B cell (primary cell): ENCODE data around the gene UBTD1. TPM values are rescaled to one million over a fixed set of nuclear protein-coding genes. Genes with fewer than 3 reads are reported as not detected.

Source experiments
- ATAC-seq: fragments of 200-7000 bp; cut with Tn5 transposase; one replicate; pipeline ENCODE4 v1.10.0; 2021; ENCODE audit warnings: low read depth, mild to moderate bottlenecking, moderate number of reproducible peaks, moderate library complexity
- CTCF ChIA-PET: fragments of 350-600 bp; sonication (Branson Sonifier 250); formaldehyde crosslinking; loops from one replicate; lab custom pipeline; 2021; ENCODE audit warnings: antibody characterized with exemption, inconsistent platforms; lab: Charles Lee
- POLR2A ChIA-PET: fragments of 350-600 bp; sonication (Branson Sonifier 250); formaldehyde crosslinking; loops from one replicate; lab custom pipeline; 2021; ENCODE audit warnings: antibody characterized with exemption; lab: Charles Lee
- DNase-seq: peaks from one replicate; pipeline ENCODE4 v3.0.0; 2013
- H2AFZ ChIP-seq: 2 replicates; pipeline ENCODE4 v1.6.1; 2012; ENCODE audit warnings: mild to moderate bottlenecking, low read depth, low read length; ENCODE audit not compliant: insufficient read depth, poor library complexity, severe bottlenecking
- H3K27ac ChIP-seq, 2 donors: 1 replicate in 1 of 2; 2 replicates in 1 of 2; pipeline ENCODE4 v1.5.1; 2012 to 2013; ENCODE audit warnings: low read length in 2 of 2, mild to moderate bottlenecking in 2 of 2, moderate library complexity in 1 of 2
- H3K27me3 ChIP-seq, 4 experiments: fragments of 200-600 bp in 1 of 4; sonication (generic) in 1 of 4; replicated peaks in 1 of 4; 1 replicate in 2 of 4; 2 replicates in 2 of 4; pipeline versions ENCODE4 v1.6.1 to v1.7.0; 2013 to 2016; ENCODE audit warnings: low read length in 3 of 4, mild to moderate bottlenecking in 2 of 4, mixed read lengths in 1 of 4, moderate library complexity in 1 of 4; ENCODE audit not compliant: insufficient read depth in 4 of 4, control insufficient read depth in 3 of 4; ENCODE audit errors: control extremely low read depth in 1 of 4
- H3K36me3 ChIP-seq, 2 experiments: replicated peaks in 1 of 2; 1 replicate in 1 of 2; 2 replicates in 1 of 2; pipeline versions ENCODE4 v1.6.1 to v1.7.1; 2013; ENCODE audit warnings: low read length in 1 of 2; ENCODE audit not compliant: insufficient read depth in 2 of 2, control insufficient read depth in 1 of 2; ENCODE audit errors: control extremely low read depth in 1 of 2, extremely low read depth in 1 of 2
- H3K4me1 ChIP-seq, 2 donors: fragments of 200-600 bp in 1 of 2; sonication (generic) in 1 of 2; 1 replicate in 1 of 2; 2 replicates in 1 of 2; pipeline versions ENCODE4 v1.5.1 to v1.6.1; 2013 to 2017; ENCODE audit warnings: low read length in 2 of 2; ENCODE audit not compliant: control insufficient read depth in 2 of 2, insufficient read depth in 2 of 2
- H3K4me2 ChIP-seq: replicated peaks from 2 replicates; pipeline ENCODE3; 2012; ENCODE audit warnings: mild to moderate bottlenecking, low read depth, low read length; ENCODE audit not compliant: poor library complexity, severe bottlenecking
- H3K4me3 ChIP-seq, 5 experiments: fragments of 200-600 bp in 1 of 5; sonication (generic) in 1 of 5; 1 replicate in 3 of 5; 2 replicates in 2 of 5; pipeline versions ENCODE4 v1.5.1 to v1.7.0; 2011 to 2016; ENCODE audit warnings: low read length in 4 of 5, mild to moderate bottlenecking in 4 of 5, low read depth in 2 of 5, control low read depth in 1 of 5, moderate library complexity in 1 of 5; ENCODE audit not compliant: insufficient read depth in 1 of 5; ENCODE audit errors: control extremely low read depth in 1 of 5, extremely low read depth in 1 of 5
- H3K79me2 ChIP-seq: fragments of 200-600 bp; sonication (generic); one replicate; pipeline ENCODE4 v1.6.0; 2016; ENCODE audit warnings: low read length; ENCODE audit not compliant: control insufficient read depth, insufficient read depth
- H3K9ac ChIP-seq: fragments of 200-600 bp; sonication (generic); 2 replicates; pipeline ENCODE4 v1.6.1; 2017; ENCODE audit warnings: mild to moderate bottlenecking, low read length, moderate library complexity
- H3K9me3 ChIP-seq, 3 donors: one replicate each; pipeline versions ENCODE4 v1.6.1 to v1.7.1; 2013; ENCODE audit warnings: low read length in 2 of 3; ENCODE audit not compliant: control insufficient read depth in 2 of 3, insufficient read depth in 1 of 3; ENCODE audit errors: control extremely low read depth in 1 of 3
- H4K20me1 ChIP-seq: 2 replicates; pipeline ENCODE4 v1.6.0; 2012; ENCODE audit warnings: mild to moderate bottlenecking, low read length; ENCODE audit not compliant: insufficient read depth, control insufficient read depth, poor library complexity, severe bottlenecking
- H3K27ac Mint-ChIP-seq: one replicate; pipeline ENCODE4 v1.8.0; 2021; ENCODE audit warnings: mixed read lengths
- H3K27me3 Mint-ChIP-seq: one replicate; pipeline ENCODE4 v1.8.0; 2021; ENCODE audit warnings: mixed read lengths
- H3K4me1 Mint-ChIP-seq: one replicate; pipeline ENCODE4 v1.8.0; 2021; ENCODE audit warnings: mixed read lengths
- H3K4me3 Mint-ChIP-seq: one replicate; pipeline ENCODE4 v1.8.0; 2021; ENCODE audit warnings: mixed read lengths
- H3K9me3 Mint-ChIP-seq: one replicate; pipeline ENCODE4 v1.8.0; 2022; ENCODE audit warnings: mixed read lengths; ENCODE audit not compliant: insufficient read depth
- EZH2 ChIP-seq: IDR thresholded peaks from 2 replicates; pipeline ENCODE4 v1.6.1; 2012; ENCODE audit warnings: borderline replicate concordance, low read depth, mild to moderate bottlenecking, moderate library complexity, low read length; ENCODE audit not compliant: insufficient read depth, poor library complexity, severe bottlenecking
- WGBS: methylation state at CpG from one replicate; pipeline ENCODE4 v1.1.5; 2013; ENCODE audit warnings: missing lambda C conversion rate; ENCODE audit not compliant: insufficient coverage; 5-methylcytosine and 5-hydroxymethylcytosine counted together
- intact Hi-C: fragments of 100-400 bp; cut with micrococcal nuclease; formaldehyde crosslinking; loops from one replicate; pipeline ENCODE4 v1.10.0; 2022
- polyA plus RNA-seq: library from polyadenylated mRNA; depleted of rRNA; stranded (reverse); fragments of >200 nt; gene quantifications from 2 replicates; pipeline ENCODE4 v1.2.3, GENCODE V29; 2012
- total RNA-seq, 2 donors: library from RNA; stranded (reverse); fragments of 120-200 nt in 1 of 2; gene quantifications; 1 replicate in 1 of 2; 2 replicates in 1 of 2; pipeline versions ENCODE4 v1.2.3 to v1.2.4, GENCODE V29; 2013 to 2022
- TF ChIP-seq, protein P1 (sequence below): fragments of 200-600 bp; IDR thresholded peaks from one replicate; pipeline ENCODE4 v1.8.0; 2022; ENCODE audit warnings: antibody characterized with exemption, mild to moderate bottlenecking

Gene UBTD1
- total and polyA plus RNA-seq, 2 donors (not counting 1 experiment from before 2014, with no cell fraction given), result 1.3 to 1.8 TPM

DNA sequence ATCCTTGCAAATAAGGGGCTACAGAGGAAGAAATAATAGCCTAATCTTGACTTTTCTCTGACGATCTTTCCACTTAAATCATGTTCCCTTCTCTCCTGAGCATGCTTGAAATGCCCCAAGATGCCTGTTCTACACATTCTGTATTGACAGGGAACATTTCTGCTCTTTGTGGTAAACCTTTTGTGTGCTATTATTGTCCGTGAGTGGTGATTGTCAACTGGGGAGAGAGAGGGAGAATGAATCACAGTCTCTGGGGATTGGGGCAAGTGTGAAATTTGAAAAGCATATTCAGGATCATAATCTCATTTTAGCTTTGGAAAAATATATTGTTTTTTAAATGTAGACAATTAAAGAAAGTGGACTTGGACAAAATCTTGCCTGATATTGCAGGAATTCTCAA, 20.6 kb downstream of the UBTD1 start:
- H3K9ac ChIP-seq, result no peak overlapping the region
- no peaks in the 10 kb centered on the region for H3K79me2 ChIP-seq
- no peak overlapping the region for H3K4me2 ChIP-seq
- H3K27me3 Mint-ChIP-seq, result peaks cover 31% of the 10 kb centered on the region
- CTCF ChIA-PET, result no interaction called here
- no peak overlapping the region for H2AFZ ChIP-seq
- H3K9me3 ChIP-seq, result no peaks in the 10 kb centered on the region
- no peaks in the 10 kb centered on the region for H3K36me3 ChIP-seq
- no peaks in the 10 kb centered on the region for H3K4me1 ChIP-seq
- no peak overlapping the region for H3K27ac ChIP-seq
- H3K4me3 ChIP-seq, result no peak overlapping the region
- no peak overlapping the region for H3K4me3 Mint-ChIP-seq
- H3K4me1 Mint-ChIP-seq, result no peaks in the 10 kb centered on the region
- peaks cover 0 to 21% (median under 1%) of the 10 kb centered on the region in 4 experiments for H3K27me3 ChIP-seq
- intact Hi-C loops, result no loop called here
- H3K27ac Mint-ChIP-seq, result no peak overlapping the region
- POLR2A ChIA-PET, result no interaction called here
- DNase-seq, result no peak
- H3K9me3 Mint-ChIP-seq, result no peaks in the 10 kb centered on the region
- ATAC-seq, result no peak
- 80% methylated on average over 1 of the region's 2 CpGs for WGBS
- H4K20me1 ChIP-seq, result no peaks in the 10 kb centered on the region
- TF ChIP-seq, protein P1, sequence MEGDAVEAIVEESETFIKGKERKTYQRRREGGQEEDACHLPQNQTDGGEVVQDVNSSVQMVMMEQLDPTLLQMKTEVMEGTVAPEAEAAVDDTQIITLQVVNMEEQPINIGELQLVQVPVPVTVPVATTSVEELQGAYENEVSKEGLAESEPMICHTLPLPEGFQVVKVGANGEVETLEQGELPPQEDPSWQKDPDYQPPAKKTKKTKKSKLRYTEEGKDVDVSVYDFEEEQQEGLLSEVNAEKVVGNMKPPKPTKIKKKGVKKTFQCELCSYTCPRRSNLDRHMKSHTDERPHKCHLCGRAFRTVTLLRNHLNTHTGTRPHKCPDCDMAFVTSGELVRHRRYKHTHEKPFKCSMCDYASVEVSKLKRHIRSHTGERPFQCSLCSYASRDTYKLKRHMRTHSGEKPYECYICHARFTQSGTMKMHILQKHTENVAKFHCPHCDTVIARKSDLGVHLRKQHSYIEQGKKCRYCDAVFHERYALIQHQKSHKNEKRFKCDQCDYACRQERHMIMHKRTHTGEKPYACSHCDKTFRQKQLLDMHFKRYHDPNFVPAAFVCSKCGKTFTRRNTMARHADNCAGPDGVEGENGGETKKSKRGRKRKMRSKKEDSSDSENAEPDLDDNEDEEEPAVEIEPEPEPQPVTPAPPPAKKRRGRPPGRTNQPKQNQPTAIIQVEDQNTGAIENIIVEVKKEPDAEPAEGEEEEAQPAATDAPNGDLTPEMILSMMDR, result no peak

DNA sequence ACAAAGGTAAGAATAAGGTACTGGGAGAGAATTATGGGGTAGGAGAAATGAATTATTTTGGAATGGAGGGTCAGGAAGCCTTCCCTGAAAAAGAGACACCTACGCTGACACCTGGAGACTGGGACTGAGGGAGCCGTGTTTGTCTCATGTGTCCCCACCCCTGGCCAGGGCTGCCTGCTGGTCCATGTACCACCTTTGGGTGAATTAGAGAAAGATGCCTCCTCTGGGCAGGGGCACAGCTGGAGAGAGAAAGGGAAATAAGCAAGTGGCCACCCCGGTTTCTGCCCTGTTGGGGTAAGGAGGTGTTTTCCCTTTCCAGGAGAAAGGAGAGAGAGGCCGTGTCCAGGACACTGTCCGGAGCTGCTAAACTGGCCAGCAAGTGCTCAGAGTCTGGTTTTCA, 21.8 kb downstream of the UBTD1 start:
- intact Hi-C loops, result no loop called here

More for the DNA sequence above, 21.8 kb downstream of the UBTD1 start:
- Histone ChIP-seq H3K4me3 (no peak overlapping the region), H3K9ac (no peak overlapping the region), H3K27ac (no peak overlapping the region), H4K20me1 (no peaks in the 10 kb centered on the region), H3K4me1 (no peaks in the 10 kb centered on the region), H3K27me3 (peaks cover 0 to 20% (median under 1%) of the 10 kb centered on the region in 4 experiments), H3K9me3 (no peaks in the 10 kb centered on the region), H3K4me2 (no peak overlapping the region), H2AFZ (no peak overlapping the region), H3K79me2 (no peaks in the 10 kb centered on the region), H3K36me3 (no peaks in the 10 kb centered on the region)
- TF ChIP-seq EZH2, result no peak
- TF ChIP-seq, protein P1, result no peak
- Mint-ChIP-seq H3K4me3 (no peak overlapping the region), H3K9me3 (no peaks in the 10 kb centered on the region), H3K27ac (no peak overlapping the region), H3K4me1 (no peaks in the 10 kb centered on the region), H3K27me3 (peaks cover 30% of the 10 kb centered on the region)
- ATAC-seq (no peak), DNase-seq (no peak)
- WGBS, result 86% methylated on average over 3 of the region's 5 CpGs
- POLR2A ChIA-PET, result no interaction called here
- CTCF ChIA-PET, result no interaction called here
